Type B pancreatic cell (in vitro differentiated cells): Measurements from ENCODE around the gene PRDM9. TPM values are rescaled to one million over a fixed set of nuclear protein-coding genes. Genes with fewer than 3 reads are reported as not detected.

Experiments
- DNase-seq: peaks from one replicate; pipeline ENCODE4 v3.0.0; 2021; ENCODE audit warnings: mixed read lengths; ENCODE audit not compliant: unreplicated experiment; ENCODE audit errors: extremely low spot score
- H3K27ac Mint-ChIP-seq: 2 replicates; pipeline ENCODE4 v1.8.0; 2021; ENCODE audit warnings: mild to moderate bottlenecking, mixed read lengths
- H3K27me3 Mint-ChIP-seq: 2 replicates; pipeline ENCODE4 v1.8.0; 2021; ENCODE audit warnings: mixed read lengths
- H3K36me3 Mint-ChIP-seq: 2 replicates; pipeline ENCODE4 v1.8.0; 2021; ENCODE audit warnings: mixed read lengths
- H3K4me1 Mint-ChIP-seq: one replicate; pipeline ENCODE4 v1.8.0; 2021; ENCODE audit warnings: mixed read lengths; ENCODE audit not compliant: unreplicated experiment
- H3K4me3 Mint-ChIP-seq: 2 replicates; pipeline ENCODE4 v1.8.0; 2021; ENCODE audit warnings: mild to moderate bottlenecking, mixed read lengths
- H3K9me3 Mint-ChIP-seq: 2 replicates; pipeline ENCODE4 v1.8.0; 2021; ENCODE audit warnings: mixed read lengths
- CTCF ChIP-seq: fragments of 200-600 bp; sonication (generic); conservative IDR thresholded peaks from 2 replicates; pipeline ENCODE4 v1.5.0; 2021; ENCODE audit warnings: antibody characterized with exemption, mild to moderate bottlenecking
- total RNA-seq: library from RNA; stranded (reverse); gene quantifications from 2 replicates; pipeline ENCODE4 v1.2.1, GENCODE V29; 2021; ENCODE audit warnings: low replicate concordance

Gene PRDM9
- total RNA-seq, 1 donor from 2014 or later = not detected

- H3K4me3 Mint-ChIP-seq = no peak overlapping the region
Observed at GRCh38 chr5:23571059-23571458, 63.6 kb downstream of the PRDM9 start.

More at GRCh38 chr5:23571059-23571458, 63.6 kb downstream of the PRDM9 start:
- no peak for TF ChIP-seq CTCF
- H3K4me1 Mint-ChIP-seq = no peaks in the 10 kb centered on the region
- no peaks in the 10 kb centered on the region for H3K27me3 Mint-ChIP-seq
- no peaks in the 10 kb centered on the region for H3K9me3 Mint-ChIP-seq
- no peak overlapping the region for H3K27ac Mint-ChIP-seq
- H3K36me3 Mint-ChIP-seq = no peaks in the 10 kb centered on the region
- no peak for DNase-seq
